HCEC 1CT (cell line): ENCODE results near the gene TAS1R3.

Experiments
- DNase-seq: peaks from one replicate; pipeline ENCODE4 v3.0.0-alpha.2; 2017

TAS1R3 gene

DNA sequence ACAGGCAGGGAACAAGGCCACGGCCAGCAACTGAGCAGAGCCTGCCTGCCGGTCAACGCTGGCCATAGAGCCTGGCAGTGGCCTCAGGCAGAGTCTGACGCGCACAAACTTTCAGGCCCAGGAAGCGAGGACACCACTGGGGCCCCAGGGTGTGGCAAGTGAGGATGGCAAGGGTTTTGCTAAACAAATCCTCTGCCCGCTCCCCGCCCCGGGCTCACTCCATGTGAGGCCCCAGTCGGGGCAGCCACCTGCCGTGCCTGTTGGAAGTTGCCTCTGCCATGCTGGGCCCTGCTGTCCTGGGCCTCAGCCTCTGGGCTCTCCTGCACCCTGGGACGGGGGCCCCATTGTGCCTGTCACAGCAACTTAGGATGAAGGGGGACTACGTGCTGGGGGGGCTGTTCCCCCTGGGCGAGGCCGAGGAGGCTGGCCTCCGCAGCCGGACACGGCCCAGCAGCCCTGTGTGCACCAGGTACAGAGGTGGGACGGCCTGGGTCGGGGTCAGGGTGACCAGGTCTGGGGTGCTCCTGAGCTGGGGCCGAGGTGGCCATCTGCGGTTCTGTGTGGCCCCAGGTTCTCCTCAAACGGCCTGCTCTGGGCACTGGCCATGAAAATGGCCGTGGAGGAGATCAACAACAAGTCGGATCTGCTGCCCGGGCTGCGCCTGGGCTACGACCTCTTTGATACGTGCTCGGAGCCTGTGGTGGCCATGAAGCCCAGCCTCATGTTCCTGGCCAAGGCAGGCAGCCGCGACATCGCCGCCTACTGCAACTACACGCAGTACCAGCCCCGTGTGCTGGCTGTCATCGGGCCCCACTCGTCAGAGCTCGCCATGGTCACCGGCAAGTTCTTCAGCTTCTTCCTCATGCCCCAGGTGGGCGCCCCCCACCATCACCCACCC, at the start of gene TAS1R3:
Gene TAS1R3, plus strand, starts transcription at position 213 of the 898 bp plus-strand sequence. Its CDS starts 66 bp downstream, at position 279.
- no peak for DNase-seq

DNA sequence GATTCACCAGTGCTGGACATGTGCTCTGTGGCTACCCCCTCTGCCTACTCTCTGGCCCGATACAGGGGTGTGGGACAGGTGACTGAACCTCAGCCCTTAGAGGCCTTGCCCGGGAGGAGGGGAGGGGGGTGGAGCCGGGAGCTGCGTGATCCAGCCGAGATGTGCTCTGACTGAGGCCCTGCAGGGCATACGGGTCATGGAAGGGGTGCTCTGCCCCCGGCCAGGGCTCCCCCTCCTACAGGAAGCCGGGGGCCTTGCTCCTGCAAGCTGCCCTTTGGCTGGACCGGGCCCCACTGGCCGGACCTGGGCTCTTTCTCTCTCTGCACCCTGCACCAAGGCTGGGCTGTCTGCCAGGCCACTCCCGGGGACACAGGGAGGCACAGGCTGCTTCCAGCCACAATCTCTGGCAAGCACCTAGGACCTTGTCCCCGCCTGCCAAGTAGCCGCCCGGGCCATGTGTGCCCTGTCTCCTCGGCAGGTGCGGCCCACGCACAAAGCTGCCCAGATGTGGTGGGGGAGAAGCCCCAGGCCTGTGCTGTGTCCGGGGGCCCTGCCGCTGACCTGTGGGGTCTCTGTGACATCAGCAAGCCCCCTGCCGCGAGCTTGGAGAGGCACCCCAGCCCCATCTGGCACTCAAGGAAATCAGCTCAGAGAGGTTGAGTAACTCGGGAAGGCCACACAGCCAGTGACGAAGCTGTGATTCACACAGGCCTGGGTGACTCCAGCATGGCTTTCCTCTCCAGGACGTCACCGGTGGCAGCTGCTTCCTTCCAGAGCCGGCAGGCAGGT, 49.4 kb upstream of the TAS1R3 start:
- DNase-seq = peak; percentile 75

DNA sequence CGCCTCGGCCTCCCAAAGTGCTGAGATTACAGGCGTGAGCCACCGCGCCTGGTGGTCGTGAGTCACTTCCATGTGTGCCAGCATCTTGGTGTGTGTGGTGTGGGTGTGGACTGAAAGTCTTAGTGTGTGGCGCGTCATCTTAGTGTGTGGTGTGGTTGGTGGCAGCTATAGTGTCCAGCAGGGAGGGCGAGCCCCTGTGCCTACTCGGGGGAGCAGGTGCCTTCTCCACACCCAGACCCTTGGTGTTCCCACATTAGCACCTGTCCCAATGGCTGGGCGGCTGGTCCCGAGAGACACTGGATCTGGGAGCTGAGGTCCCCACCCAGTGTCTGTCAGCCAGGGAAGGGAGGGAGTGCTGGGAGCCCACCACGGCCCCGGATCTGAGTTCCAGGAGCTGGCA, 48.1 kb upstream of the TAS1R3 start:
- DNase-seq = peak; percentile 46

DNA sequence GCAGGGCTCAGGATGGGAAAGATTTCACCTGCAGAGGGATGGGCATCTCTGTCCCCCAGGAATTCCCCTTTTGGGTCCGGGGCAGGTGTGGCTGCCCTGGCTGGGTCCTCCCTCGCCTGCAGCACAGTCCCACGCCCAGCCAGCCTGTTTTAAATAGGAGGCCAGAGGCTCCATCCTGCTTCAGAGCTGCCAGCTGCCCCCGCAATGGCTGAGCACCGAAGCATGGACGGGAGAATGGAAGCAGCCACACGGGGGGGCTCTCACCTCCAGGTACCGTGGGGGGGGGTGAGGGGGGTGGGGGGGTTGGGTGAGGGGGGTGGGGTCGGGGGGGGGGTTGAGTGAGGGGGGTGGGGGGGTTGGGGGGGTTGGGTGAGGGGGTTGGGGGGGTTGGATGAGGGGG, 47.3 kb upstream of the TAS1R3 start:
- no peak for DNase-seq

DNA sequence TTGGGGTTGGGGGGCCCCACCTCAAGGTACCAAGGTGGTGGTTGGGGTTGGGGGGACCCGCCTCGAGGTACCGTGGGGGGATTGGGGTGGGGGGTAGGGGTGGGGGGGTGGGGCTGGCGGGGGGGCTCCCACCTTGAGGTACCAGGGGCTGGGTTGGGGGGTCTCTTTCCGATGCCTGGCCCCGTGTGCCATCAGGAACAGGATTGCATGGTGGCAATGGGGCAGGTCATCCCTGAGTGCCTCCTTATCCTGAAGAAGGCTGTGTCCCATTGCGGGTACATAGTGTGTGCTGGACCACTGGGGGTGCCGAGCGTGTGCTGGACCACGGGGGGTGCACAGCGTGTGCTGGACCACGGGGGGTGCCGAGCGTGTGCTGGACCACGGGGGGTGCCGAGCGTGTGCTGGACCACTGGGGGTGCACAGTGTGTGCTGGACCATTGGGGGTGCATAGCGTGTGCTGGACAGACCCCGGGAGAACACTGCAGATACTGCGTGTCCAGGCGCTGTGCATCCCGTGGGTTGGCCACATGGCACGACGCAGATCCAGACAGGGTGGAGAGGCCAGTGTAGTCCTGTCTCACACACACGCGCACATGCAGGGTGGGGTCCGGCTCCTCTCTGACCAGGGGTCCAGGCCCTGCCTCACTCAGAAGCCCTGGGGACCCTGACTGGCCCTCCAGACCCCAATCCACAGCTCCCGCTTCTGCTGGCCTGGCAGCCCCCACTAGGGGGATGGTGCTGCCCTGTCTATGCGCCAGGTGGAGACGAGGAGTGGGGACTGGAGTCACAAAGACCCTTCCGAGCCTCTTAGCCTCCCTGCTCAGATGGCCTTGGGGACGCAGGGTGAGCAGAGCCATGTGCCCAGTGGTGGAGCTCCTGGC, 46.6 kb upstream of the TAS1R3 start:
- DNase-seq = no peak

DNA sequence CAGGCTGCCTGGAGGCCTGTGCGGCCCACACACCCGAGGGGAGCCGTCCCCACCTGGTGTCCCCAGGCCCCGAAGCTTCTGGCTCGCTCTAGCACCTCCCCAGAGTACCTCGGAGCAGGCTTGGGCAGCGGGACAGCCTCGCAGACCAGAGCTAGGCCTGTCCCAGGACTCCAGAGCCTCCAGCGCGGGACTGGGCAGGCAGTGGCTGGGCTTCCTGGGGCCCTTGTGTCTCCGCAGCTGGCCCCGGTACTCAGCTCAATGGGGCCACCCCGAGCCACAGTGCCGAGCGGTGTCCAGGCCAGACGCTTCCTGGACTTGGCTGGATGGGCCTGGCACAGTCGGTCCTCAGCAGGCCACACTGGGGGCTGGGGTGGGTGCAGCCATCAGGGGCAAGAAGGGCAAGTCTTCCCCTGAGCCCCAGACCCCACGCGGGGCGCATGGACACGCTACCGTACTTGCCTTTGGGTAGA, 45.9 kb upstream of the TAS1R3 start:
- no peak for DNase-seq

DNA sequence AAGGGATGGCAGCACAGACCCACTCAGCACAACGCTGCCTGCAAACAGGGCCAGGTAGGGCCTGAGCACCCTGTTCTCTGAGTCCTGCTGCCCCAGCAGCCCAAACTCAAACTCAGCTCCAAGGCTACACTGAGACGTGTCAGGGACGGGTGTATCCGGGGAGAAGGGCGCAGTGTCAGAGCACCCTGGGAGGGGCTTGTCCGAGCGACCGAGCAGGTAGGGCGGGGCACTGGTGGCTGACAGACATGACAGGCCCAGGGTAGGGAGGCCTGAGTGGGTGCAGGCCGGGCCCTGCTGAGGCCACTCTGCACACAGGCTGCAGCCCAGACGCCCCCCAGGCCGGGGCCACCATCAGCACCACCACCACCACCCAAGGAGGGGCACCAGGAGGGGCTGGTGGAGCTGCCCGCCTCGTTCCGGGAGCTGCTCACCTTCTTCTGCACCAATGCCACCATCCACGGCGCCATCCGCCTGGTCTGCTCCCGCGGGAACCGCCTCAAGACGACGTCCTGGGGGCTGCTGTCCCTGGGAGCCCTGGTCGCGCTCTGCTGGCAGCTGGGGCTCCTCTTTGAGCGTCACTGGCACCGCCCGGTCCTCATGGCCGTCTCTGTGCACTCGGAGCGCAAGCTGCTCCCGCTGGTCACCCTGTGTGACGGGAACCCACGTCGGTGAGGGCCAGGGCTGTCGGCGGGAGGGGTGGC, 45.3 kb upstream of the TAS1R3 start:
- no peak for DNase-seq

DNA sequence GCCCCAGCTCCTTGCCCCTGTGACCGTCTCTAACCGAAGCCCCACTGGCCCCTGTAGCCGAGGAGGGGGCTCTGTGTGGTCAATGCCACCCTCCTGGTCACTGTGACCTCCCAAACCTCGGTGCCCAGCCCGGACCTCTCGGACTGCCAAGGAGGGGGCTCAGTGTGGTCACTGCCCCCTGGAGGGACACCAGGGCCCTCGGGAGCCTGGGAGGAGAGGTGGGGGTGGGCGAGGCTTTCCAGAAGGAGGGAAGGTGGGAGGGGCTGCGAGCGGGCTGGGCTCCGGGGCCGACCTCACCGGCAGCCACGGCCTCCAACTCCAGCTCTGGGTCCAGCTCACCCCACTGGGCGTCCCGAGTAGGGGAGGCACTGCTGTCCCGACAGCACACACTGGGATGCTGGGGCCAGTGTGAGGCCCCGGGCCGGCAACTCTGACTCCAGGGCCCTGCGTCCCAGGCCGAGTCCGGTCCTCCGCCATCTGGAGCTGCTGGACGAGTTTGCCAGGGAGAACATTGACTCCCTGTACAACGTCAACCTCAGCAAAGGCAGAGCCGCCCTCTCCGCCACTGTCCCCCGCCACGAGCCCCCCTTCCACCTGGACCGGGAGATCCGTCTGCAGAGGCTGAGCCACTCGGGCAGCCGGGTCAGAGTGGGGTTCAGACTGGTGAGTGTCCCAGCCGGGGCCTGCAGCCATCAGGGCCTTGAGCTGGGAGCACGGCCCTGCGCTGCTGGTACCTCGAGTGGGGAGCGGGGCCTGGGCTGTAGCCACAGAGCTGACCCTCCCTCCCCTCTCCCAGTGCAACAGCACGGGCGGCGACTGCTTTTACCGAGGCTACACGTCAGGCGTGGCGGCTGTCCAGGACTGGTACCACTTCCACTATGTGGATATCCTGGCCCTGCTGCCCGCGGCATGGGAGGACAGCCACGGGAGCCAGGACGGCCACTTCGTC, 44.5 kb upstream of the TAS1R3 start:
- DNase-seq = no peak

DNA sequence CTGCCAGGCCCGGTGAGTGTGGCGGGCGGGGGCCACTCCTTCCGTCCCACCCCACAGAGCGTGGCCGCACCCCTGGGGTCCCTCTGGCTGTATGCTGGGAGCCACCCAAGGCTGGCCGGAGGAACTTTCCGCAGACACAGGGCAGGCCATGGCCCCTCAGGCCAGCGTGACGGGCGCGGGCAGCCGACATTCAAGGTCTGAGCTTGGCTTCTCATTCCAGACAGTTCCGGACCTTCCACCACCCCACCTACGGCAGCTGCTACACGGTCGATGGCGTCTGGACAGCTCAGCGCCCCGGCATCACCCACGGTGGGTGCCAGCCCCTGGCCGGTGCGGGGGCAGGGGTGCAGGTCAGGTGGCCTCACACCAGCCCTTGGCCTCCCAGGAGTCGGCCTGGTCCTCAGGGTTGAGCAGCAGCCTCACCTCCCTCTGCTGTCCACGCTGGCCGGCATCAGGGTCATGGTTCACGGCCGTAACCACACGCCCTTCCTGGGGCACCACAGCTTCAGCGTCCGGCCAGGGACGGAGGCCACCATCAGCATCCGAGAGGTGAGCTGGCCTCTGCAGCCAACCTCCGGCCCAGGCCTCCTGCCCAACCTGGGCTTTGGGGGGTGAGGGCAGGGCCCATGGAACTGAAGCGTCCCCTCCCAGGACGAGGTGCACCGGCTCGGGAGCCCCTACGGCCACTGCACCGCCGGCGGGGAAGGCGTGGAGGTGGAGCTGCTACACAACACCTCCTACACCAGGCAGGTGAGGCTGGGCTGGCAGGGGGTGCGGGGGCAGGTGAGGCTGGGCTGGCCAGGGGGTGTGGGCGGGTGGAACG, 43.6 kb upstream of the TAS1R3 start:
- DNase-seq = no peak

DNA sequence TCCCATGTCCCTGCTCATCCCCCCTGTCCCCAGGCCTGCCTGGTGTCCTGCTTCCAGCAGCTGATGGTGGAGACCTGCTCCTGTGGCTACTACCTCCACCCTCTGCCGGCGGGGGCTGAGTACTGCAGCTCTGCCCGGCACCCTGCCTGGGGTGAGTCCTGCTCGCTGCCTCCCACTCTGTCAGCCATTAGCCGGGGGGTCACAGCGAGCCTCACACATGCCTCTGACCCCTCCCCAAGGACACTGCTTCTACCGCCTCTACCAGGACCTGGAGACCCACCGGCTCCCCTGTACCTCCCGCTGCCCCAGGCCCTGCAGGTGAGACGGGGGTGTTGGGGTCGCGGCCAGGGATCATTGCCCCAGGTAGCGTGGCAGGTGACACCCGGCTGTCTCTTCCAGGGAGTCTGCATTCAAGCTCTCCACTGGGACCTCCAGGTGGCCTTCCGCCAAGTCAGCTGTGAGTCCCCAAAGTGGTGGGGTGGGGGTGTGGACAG, 40.8 kb upstream of the TAS1R3 start:
- DNase-seq = no peak

DNA sequence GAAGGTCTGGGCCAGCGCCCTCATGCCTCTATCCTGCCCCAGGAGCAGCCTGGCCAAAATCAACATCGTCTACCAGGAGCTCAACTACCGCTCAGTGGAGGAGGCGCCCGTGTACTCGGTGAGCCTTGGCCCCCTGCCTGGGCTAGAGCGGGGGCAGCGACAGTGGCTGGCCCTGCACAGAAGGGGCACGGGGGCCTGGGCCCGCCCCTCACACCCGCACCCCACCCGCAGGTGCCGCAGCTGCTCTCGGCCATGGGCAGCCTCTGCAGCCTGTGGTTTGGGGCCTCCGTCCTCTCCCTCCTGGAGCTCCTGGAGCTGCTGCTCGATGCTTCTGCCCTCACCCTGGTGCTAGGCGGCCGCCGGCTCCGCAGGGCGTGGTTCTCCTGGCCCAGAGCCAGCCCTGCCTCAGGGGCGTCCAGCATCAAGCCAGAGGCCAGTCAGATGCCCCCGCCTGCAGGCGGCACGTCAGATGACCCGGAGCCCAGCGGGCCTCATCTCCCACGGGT, 40.0 kb upstream of the TAS1R3 start:
- DNase-seq = no peak

DNA sequence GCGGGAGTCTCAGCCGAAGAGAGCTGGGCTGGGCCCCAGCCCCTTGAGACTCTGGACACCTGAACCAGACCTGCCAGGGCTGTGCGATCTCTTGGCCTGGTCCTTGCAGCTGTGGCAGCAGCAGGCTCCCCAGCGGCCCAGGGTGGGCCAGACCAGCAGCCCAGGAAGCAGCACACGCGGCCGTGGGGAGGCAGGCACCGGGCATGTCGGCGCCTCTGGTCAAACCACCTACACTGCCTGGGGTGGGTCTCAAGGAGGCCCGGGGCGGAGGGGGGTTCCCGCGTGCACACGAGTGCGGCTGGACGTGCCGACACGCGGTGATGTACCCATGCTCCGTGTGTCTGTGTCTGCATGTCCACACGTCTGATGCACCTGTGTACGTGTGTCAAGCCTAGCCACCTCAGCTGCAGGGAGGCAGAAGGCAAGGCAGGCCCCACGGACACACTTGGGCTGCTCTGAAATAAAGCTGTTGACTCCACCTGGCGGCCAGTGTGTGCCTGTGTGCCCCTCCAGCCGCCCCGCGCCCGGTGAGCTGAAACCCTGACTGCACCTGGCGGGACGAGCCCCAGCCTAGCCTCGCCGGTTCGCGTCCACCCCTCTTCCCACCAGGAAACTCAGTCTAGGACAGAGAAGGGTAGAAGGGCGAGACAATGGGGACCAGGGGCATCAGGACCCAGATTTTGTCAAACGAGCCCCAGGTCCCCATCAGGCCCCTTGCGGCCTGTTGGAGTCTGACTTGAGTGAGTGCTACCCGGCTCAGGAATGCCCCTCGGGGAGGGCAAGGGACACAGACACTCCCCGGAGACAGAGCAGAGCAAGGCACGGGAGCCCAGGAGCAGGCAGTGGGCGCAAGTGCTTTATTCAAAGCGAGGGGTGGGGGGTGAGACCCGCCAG, 39.3 kb upstream of the TAS1R3 start:
- no peak for DNase-seq

DNA sequence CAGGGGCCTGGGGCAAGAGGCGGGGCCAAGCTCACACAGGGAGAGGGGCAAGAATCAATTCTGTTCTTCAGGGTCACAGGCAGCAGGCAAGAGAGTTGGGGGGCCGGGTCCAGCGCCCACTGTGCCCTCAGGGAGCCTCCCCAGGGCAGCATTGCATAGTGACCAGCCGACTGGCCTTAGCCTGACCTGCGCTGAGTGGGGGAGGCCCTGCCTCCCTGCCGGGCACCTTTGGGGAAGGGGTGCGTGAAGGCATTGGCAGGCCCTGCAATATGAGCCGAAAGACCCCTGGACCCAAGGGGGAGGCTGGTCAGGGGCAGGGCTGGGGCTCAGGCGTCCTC, 38.7 kb upstream of the TAS1R3 start:
- DNase-seq = no peak

DNA sequence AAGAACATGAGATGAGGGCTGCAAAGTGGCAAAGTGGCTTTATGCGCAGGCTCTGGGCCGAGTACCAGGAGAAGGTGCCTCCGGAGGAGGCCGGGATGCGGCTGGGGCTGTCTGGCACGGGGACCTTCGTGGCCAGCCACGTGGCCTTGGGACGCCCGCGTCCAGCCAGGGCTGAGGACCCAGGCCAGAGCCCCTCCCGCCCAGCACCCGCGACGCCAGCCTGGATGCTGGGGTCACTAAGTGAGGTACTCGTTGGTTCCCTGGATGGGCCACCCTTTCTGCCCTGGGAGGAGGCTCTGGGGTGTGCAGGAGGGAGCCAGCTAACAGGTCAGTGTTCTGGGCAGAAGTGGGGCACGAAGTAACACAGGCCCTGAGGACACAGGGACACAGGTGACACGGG, 38.2 kb upstream of the TAS1R3 start:
- DNase-seq = no peak

DNA sequence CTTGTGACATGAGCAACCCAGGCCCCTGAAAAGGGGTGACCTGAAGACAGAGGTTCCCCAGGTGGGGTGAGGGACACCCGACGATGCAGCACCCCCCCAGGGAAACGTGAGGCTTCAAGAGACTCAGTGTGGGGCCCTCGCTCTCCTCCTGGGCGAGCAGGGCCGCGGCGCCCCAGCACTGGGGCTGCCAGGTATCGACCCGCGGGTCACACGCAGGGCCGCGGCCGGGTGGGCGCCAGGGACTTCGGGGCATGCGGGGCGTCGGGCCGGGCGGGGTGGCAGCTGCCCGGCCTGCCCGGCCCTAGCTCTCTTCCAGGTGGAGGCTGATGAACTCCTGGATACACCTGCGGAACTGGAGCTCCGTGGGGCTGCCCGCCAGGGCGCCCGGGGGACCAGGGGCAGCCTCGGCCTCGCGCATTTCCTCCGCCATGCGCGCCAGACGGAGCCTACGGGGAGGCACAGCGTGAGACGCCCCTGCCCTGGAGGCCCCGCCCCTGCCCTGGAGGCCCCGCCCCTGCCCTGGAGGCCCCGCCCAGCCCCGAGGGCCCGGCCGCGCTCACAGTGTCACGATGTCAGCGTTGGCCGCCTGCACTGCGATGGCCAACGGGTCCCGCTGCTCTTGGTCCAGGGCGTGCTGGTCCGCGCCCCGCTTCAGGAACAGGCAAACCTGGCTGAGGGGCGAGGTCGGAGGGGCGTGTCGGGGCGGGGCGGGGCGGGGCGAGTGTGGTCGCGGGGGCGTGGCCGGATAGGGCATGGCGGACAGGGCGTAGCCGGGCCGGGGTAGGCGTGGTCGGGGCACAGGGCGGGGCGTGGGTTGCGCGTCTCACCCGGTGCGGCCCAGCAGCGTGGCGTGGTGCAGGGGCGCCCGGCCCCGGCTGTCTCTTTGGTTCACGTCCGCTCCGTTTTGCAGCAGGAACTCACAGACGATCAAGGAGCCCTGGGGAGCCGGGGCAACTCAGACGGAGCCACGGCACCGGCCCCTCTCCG, 37.5 kb upstream of the TAS1R3 start:
- DNase-seq = no peak

DNA sequence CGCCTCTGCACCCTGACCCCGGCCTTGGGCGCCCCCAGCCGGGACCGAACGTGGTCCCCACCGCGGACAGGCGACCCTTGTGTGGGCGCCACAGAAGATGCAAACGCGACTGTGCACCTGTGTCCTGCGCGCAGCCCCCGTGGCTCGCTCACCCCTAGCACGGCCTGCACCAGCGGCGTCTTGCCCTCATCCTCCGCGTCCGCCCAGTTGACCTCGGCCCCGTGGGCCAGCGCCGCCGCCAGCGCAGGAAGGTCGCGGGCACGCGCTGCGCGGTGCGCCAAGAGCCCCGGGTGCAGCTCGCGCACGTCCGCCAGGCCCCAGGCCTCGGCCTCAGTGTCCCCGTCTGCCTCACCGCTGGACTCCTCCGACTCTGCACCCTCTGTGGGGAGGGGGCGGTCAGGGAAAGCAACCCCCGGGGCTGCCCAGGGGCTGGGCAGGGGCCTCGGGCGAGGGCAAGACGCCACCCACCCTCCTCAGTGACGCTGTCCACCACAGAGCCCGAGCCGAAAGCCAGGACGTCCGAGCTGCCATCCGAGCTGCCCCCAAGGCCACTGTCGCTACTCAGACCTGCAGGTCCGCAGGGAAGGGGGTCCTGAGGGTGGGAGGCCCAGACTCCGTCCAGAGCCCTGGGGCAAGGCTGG, 36.7 kb upstream of the TAS1R3 start:
- no peak for DNase-seq
